Activated T-helper 1 cell treated with Interleukin-2 at 50 U/mL for 16 hours (primary cell): Measurements from ENCODE around the gene OR2T2.
"Not testable (repeated sequence)": the region's sequence is repeated elsewhere in the genome, so short reads cannot be mapped to it uniquely, and the experiment has no call there.

ENCODE experiments used
- DNase-seq: peaks from one replicate; pipeline ENCODE4 v3.0.0-alpha.2; 2020; ENCODE audit warnings: low read depth

Gene OR2T2

GRCh38 chr1:248450466-248451145 lies 5.2 kb downstream of the OR2T2 start:
- DNase-seq = not testable (repeated sequence)

GRCh38 chr1:248453619-248454018 lies 8.2 kb downstream of the OR2T2 start:
- not testable (repeated sequence) for DNase-seq

GRCh38 chr1:248455045-248455444 lies 9.6 kb downstream of the OR2T2 start:
- not testable (repeated sequence) for DNase-seq

- not testable (repeated sequence) for DNase-seq
Measured at GRCh38 chr1:248456635-248457034, 11.2 kb downstream of the OR2T2 start.

GRCh38 chr1:248459117-248459516 lies 13.7 kb downstream of the OR2T2 start:
- not testable (repeated sequence) for DNase-seq

GRCh38 chr1:248471154-248471553 lies 25.7 kb downstream of the OR2T2 start:
- DNase-seq = no peak

- not testable (repeated sequence) for DNase-seq
Measured at GRCh38 chr1:248472111-248472510, 26.7 kb downstream of the OR2T2 start.

GRCh38 chr1:248473051-248473450 lies 27.6 kb downstream of the OR2T2 start, which contains the start of gene OR2T3:
Gene OR2T3 (plus strand): TSS chr1:248473351. CDS start chr1:248473351, 0 bp downstream.
- DNase-seq = not testable (repeated sequence)

GRCh38 chr1:248475660-248476059 lies 30.2 kb downstream of the OR2T2 start:
- not testable (repeated sequence) for DNase-seq

- not testable (repeated sequence) for DNase-seq
Measured at GRCh38 chr1:248481686-248482579, 36.5 kb downstream of the OR2T2 start.

GRCh38 chr1:248488289-248488688 lies 42.9 kb downstream of the OR2T2 start, which contains the start of gene OR2T5:
Gene OR2T5 (plus strand): TSS chr1:248488589. CDS start chr1:248488589, 0 bp downstream.
- not testable (repeated sequence) for DNase-seq

GRCh38 chr1:248496661-248497060 lies 51.2 kb downstream of the OR2T2 start:
- DNase-seq = not testable (repeated sequence)

GRCh38 chr1:248500305-248501035 lies 55.0 kb downstream of the OR2T2 start:
- DNase-seq = not testable (repeated sequence)
